GM19452 (cell line): ENCODE measurements around the gene ESRRA.

Source experiments
- ATAC-seq: cut with Tn5 transposase; IDR thresholded peaks from one replicate; pipeline ENCODE4 v1.9.1; 2021; ENCODE audit not compliant: unreplicated experiment

ESRRA gene

GRCh38 chr11:64327375-64327774 is 22.1 kb downstream of the ESRRA start:
- no peak for ATAC-seq

- no peak for ATAC-seq
These were observed 22.7 kb downstream of the ESRRA start for GRCh38 chr11:64327993-64328392.

GRCh38 chr11:64330888-64331287 is 25.6 kb downstream of the ESRRA start:
- no peak for ATAC-seq

GRCh38 chr11:64331569-64332371 is 26.4 kb downstream of the ESRRA start:
- peak; percentile 57 for ATAC-seq

- no peak for ATAC-seq
These were observed 28.2 kb downstream of the ESRRA start for GRCh38 chr11:64333556-64333955.

- ATAC-seq = peak; percentile 70
These were observed 29.7 kb downstream of the ESRRA start for GRCh38 chr11:64334764-64335735.

- ATAC-seq = no peak
These were observed 32.4 kb downstream of the ESRRA start for GRCh38 chr11:64337538-64338249.

- no peak for ATAC-seq
These were observed 33.4 kb downstream of the ESRRA start for GRCh38 chr11:64338716-64339115.

- ATAC-seq = no peak
These were observed 34.0 kb downstream of the ESRRA start for GRCh38 chr11:64339286-64339685.

- ATAC-seq = peak; percentile 57
These were observed 34.6 kb downstream of the ESRRA start, which contains the start of gene CCDC88B for GRCh38 chr11:64339754-64340408. Gene CCDC88B, plus strand, starts transcription at chr11:64340204. Its CDS starts 63 bp downstream, at chr11:64340267.

GRCh38 chr11:64340671-64341335 is 35.5 kb downstream of the ESRRA start:
- ATAC-seq = no peak

GRCh38 chr11:64341429-64341828 is 36.1 kb downstream of the ESRRA start:
- no peak for ATAC-seq

GRCh38 chr11:64341851-64342791 is 36.8 kb downstream of the ESRRA start:
- no peak for ATAC-seq

- ATAC-seq = no peak
These were observed 37.8 kb downstream of the ESRRA start for GRCh38 chr11:64342869-64343745.

- ATAC-seq = no peak
These were observed 38.6 kb downstream of the ESRRA start for GRCh38 chr11:64343767-64344559.

- ATAC-seq = no peak
These were observed 39.5 kb downstream of the ESRRA start for GRCh38 chr11:64344787-64345186.

GRCh38 chr11:64347193-64347867 is 42.0 kb downstream of the ESRRA start:
- no peak for ATAC-seq
